Middle frontal gyrus (tissue), 1 donor: ENCODE results near the gene GRB10.
"Not testable (repeated sequence)": the region's sequence is repeated elsewhere in the genome, so short reads cannot be mapped to it uniquely, and the experiment has no call there.

Experiments used
- DNase-seq: peaks from one replicate; pipeline ENCODE4 v3.0.0-alpha.2; 2015; ENCODE audit warnings: low spot score; ENCODE audit errors: extremely low spot score

The GRB10 gene

DNA sequence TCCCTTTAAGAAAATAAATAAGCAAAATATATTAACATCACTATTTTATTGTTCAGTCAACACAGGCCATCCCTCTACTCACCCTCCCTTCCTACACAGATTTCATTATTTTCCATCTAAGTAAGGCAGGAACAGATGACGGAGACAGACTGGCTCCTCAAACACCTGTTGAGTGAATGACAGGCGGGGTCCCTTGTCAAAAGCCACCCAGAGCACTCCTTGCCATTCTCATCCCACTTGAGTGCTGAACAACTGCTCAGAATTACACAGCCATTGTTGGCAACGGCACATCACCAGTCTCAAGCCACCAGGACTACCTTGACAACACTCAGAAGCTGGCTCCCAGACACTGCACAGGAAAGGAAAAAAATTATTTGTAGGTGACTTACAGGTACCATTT lies 3.3 kb downstream of the GRB10 start:
- no peak for DNase-seq

DNA sequence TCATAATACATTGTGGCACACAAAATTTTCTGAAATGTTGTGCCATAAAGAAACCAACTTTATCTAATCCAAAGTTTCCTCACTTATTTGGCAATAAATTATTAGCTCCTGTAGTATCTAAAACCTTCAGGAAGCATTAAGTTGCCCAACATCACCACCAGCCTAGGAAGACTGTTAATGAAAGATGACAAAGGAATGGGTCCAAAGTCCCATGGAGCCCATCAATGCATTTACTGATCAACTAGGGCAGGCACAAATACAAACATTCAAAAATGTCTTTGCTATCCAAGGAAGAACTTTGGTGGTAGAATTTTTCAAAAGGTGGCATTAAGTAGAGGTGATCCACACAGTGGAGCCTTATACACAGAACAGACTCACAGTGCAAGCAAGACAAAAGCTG lies 4.5 kb downstream of the GRB10 start:
- no peak for DNase-seq

DNA sequence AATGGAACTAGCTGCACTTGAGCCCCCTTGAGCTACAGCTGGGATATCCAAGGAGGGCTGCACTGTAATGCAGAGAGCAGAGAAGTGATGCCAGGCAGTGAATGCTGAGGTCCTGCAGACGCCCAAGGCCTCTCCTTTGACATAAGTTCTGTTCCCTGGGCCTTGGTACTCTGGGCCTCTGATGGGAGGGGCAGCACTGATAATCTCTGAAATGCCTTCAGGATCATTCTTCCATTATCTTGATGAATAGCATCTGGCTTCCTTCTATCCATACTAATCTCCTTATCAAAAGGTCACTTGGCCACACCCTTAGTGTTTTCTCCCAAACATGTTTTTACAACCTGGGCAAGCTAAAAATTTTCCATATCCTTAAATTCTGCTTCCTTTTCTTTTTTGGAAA lies 6.9 kb downstream of the GRB10 start:
- DNase-seq, result no peak

DNA sequence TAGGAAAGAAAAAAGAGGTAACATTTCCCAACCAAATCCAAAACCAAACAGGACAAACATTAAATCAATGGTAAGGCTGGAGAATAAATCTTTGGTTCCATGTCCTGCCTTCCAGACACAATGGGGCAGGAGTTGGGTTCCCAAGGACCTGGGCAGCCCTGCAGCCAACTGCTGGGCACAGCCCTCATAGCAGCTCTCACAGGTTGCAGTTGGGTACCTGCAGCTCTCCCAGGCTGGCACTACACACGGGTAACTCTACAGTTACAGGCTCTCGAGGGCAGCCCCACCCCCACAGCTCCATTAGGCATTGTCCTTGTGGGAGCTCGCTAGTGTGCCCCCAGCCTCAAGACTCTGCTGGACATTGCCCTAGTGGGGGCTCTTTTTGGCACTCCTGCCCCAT lies 7.5 kb downstream of the GRB10 start:
- no peak for DNase-seq

DNA sequence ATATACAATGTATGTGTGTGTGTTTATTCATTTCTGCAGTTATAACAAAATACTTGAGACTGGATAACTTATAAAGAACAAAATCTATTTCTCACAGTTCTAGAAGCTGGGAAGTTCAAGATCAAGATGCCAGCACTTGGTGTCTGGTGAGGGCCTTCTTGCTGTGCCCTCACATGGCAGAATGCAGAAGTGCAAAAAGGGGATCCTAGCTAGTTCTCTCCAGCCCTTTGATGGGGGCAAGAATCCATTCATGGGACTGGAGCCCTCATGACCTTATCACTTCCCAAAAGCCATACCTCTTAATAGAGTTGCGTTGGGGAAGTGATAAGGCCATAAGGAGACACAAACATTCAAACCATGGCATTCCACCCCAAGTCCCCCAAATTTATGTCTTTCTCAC lies 8.4 kb downstream of the GRB10 start:
- DNase-seq, result no peak

DNA sequence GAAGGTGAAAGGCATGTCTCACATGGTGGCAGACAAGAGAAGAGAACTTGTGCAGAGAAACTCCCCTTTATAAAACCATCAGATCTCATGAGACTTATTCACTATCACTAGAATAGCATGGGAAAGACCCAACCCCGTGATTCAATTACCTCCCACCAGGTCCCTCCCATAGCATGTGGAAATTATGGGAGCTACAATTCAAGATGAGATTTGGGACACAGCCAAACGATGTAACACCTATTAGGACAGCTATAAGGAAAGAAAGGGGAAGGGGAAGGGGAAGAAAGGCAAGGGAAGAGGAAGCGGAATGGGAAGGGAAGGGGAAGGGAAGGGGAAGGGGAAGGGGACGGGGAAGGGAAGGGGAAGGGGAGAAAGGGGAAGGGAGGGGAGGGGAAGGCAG lies 9.6 kb downstream of the GRB10 start:
- DNase-seq, result not testable (repeated sequence)

DNA sequence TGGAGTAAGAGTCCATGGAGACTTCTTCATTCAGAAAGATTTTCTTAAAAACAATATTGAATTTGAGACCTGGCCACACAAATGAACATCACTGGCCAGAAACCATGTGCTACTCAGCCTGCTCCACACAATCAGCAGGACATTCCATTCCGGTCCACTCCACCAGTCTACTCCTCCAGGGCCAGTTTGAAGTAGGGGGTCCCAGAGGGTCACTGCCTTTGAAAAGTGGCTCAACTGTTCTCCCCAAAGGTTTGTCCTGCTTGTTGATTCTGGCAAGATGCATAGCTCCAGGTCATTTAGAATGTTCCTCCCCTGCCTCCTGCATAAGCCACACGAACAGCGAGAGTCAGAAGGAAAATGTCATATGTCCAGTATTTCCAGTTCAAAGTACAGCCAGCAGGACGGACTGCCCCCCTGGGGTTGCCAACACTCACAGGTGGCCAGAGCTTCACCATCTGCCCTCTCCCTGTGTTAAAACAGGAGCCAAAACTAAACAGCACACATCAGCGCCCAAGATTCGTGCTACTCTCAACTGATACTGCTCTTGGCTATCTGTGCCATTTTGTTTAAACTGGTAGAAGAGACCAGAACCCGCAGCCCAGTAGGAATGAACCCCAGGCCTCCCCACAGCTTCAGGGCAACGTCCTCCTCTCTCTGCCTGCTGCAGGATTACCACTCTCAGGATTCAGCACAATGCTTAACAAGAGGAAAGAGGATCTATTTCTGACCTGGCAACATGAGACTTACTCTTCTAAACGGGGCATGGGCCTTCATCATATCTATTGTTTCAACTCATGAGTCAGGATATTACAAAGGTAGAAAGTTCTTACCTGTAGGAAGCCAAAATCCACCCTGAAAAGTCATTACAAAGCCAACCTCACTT lies 11.3 kb downstream of the GRB10 start:
- DNase-seq, result no peak

DNA sequence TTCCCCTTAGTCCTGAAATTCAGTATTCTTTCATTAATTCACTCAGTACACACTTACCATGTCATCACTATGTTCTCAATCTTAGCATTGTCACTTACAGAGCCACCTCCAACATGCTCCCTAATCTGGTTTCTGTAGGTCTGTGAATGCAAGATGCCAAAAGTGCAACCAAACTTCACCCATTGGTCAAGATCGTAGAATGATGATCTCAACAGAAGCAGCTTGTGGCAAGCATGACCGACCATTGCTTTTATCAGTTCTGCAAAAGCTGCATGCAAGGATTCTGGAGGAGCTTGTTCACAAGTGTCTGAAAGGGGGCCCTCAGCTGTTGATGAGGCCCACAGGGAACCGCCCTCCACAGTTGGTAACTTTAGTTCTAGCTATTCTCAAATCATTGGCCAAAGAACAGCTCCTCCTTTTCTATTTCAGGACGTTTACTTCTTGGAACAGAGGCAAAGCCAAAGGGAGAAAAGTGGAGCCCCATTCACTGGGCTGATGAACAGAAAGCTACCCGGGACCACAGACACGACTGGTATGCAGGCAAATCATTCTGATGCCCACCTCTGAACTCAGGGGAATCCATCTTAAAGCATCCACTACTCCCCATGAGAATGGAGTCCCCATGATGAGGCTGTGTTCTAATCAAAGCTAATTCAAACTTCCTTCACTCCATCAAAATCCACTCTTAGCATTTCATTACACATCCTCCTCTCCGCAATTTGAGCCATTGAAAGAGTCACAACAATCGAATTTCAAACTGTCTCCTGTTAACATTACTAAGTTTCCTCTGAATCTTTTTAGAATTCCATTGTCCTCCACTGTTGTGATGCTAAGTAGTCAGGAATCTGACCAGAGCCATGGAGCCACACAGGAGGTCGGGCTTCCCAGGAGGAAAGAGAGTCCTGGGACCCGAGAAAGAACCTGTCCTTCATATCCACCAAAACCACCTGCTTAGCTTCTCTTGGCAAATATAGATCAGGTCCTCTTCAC lies 13.9 kb downstream of the GRB10 start:
- DNase-seq, result no peak

DNA sequence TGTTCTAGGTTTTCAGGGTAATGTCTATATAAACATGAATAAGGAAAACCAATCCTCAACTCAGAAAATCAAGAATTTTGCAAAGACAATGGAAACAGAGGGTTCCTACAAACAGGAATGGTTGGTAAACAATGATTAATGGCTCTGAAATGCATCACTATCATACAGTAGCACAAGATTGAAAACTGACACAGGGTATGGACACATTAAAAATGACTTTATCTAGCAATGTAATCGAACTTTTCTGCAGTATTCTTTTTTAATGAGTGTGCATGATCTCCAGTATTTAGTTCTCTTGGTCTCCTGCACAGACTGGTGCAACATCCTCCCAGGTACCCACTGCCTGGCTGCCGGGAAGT lies 15.9 kb downstream of the GRB10 start:
- DNase-seq, result no peak

DNA sequence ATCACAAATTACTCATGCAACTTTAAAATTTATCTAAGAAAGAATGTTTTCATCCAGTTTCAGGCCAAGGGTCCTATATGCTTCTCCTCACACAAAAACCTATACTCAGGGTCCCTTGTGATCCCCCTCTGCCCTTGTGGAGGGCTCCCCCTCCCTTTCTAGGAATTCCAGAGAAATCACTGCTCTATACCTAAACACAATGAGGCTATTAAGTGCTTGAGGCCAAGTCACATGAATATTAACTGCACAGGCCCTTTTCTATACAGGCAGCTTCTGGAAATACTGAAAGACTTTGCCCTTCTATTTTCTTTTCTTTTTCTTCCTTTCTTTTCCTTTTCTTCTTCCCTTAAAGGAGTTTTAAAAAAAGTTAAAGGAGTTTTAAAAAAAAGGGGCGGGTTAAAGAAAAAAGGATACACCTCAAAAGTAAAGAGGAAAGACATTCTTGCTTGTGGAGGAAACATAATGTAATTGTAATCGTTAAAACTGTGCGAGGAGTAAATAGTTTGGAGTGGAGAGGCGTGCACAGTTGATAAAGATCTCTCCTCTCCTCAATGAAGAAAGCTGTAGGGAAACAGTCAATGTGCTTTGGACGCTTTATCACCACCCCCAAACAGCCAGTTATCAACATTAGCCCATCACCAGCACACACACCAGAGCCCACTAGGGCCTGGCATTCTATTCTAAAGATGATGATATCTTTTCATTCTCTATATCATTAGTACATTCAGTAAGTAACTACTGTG lies 16.4 kb downstream of the GRB10 start:
- DNase-seq, result no peak

DNA sequence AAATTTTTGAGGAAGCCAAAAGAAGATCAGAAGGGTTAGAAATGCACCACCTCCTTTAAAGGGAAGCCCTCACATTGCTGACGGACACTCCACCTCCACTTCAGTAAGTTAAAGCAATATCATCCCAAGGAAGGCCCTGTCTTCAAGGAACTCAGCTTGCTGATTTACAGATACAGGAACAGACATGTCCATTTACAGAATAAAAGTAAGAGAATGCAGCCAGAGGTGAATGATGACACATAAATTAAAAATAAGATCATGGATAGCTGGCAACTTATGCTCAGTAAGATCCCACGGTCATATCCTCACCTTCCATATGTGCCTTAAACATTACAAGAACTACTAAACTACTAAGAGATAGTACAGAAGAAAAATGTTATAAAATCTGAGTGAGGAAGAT lies 20.4 kb downstream of the GRB10 start:
- DNase-seq, result no peak

DNA sequence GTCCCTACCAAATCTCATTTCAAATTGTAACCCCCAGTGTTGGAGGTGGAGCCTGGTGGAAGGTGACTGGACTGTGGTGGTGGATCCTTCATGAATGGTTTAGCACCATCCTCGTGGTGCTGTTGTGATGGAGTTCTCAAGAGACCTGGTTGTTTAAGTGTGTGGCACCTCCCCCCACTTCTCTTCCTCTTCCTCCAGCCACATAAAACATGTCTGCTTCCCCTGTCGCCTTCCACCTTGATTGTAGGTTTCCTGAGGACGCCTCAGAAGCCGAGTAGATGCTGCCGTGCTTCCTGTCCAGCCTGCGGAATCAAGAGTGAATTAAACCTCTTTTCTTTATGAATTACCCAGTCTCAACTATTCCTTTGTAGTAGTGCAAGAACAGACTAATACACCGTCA lies 21.0 kb downstream of the GRB10 start:
- no peak for DNase-seq

DNA sequence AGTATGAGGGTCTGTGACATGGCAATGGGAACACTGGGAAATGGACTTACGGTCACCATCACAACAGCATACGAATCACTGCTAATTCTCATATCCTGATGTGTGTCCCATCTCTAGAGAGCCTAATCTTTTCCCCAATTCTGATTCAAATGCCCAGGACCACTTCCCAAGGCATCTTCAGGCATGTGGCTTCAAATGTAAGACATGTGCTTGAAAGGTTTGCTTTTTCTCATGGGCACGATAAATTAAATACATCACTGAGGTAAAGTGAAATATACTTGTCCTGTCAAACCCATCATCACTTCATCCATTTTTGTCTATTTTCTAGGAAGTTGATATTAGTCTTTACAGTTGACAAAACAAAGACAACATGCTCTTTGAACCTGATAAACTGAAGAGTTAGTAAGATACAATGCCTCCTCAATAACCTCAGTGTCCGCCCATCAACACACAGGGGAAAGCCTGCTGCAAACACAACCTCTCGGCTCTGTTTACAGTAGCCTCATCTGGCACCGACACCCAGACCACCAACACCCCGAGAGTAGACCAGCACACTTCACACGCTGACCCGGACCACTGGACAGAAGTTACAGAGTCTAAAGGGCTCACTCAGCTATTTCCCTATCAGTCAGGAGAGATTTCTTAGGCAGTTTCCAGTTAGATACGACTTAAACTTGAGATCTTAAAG lies 24.8 kb downstream of the GRB10 start:
- no peak for DNase-seq

DNA sequence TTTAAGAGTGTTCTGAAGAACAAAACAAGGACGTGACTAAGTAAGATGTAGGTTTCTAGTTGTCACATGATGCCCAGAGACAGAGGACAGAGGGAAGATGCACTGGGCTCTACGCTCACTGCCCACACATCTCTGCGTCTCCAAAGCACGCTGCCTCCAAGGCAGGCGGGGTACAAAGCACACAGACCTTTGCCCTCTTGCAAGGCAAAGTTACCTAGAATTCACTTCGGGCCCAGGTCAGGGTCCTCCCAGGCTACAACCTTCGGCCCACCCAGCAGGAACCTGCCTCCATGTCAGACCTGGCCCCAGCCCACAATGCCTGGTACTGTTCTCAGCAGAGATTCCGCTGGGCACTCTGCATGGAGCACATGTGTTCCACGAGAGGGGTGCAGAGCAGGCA lies 26.5 kb downstream of the GRB10 start:
- no peak for DNase-seq

DNA sequence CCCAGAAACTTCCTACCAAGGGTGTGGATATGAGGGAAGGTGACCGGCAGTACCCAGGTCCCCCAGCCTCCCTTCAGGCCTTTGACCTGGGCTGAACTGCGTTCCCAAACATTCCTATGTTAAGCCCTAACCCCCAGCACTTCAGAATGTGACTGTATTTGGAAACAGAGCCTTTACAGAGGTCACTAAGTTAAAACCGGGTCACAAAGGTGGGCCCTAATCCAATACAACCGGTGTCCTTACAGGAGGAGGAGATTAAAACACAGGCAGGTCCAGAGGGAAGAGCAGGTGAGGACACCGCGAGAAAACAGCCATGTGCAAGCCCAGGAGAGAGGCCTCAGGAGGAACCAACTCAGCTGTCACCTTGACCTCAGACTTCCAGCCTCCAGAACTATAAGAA lies 28.0 kb downstream of the GRB10 start:
- DNase-seq, result no peak

DNA sequence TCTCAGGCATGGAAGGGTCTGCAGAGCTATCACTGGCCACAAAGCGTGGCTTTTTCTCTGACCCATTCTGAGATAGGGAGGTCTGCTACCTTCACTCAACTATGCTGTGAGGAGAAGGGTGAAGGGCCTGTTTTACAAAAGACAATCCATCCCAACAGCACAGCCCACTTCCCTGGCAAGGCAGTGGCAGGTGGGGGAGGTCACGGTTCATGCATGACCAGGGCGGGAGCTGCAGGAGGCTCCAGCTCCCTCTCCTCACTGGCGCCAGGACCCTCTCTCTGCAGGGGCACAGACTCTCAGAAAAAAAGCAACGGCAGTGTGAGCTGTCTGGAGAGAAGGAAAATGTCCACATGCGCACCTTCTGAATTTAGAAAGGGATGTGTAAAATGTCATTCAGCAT lies 28.5 kb downstream of the GRB10 start:
- DNase-seq, result no peak

DNA sequence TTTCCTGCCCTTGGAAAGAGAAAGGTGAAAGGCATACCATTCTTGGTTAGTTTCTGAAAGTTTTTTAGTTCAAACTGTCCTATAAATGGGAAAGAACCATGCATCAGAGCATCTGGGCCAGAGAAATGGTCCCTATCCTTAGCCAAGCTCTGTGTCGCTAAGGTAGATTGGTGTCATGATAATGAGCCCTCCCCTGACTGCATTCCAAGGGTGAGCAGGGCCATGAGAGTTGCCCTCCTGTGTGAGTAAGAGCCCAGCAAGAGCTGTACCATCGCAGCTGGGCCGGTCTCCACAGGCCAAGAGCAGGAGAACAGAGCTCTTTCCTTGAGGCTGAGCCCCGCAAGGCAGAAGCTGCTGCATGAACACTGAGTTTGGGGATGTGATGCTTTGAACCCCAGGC lies 30.3 kb downstream of the GRB10 start:
- no peak for DNase-seq

DNA sequence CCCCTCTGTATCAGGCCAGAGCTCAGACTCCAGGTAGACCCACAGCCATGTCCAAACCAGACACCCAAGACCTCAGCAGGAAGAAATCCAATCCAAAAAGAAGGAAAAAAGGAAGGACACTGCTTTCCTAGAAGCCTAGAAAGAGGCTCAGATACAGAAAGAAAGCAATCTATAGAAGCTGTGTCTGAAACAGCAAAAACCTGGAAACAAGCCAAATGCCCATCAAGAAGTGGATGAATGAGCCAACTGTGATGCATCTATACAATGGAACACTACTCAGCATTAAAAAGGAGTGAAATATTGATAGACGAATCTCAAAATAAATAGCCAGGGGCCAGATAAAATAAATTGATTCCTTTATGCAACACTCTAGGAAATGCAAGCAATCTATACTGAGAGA lies 31.6 kb downstream of the GRB10 start:
- DNase-seq, result no peak

DNA sequence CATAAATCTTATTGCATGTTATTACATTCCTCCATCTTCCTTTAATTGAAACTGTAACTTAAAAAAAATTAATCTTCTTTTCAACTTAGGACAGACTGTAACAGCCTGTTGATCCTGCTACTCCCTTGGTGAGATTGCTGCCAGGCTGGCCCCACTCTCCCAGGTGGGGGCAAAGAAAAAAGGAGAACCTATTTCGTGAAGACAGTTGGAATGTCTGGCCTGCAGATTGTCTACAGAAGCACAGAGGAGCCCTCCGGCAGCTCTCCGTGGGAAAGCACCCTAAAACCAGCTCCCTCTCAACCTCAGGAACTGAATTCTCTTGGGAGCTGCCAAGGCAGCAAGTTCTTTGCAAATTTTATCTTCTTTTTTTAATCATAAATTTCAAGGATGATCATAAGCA lies 32.8 kb downstream of the GRB10 start:
- DNase-seq, result no peak

DNA sequence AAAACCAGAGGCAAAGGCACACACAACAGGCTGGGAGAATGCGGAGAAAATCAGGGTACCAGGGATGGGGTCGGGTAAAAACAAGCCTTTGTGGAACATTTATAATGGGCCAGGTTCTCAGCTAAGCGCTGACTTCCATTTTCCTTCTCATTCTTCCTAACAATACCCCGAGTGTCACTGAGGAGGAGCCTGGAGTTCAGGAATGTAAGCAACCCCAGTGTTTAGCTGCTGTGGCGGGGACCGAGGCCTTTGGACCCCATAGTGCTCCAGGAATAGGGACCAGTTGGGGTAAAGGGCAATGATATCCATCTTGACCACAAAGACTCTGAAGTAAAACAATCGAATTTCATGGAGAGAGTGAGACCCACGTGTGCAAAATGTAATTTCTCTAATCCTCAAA lies 34.2 kb downstream of the GRB10 start:
- no peak for DNase-seq

DNA sequence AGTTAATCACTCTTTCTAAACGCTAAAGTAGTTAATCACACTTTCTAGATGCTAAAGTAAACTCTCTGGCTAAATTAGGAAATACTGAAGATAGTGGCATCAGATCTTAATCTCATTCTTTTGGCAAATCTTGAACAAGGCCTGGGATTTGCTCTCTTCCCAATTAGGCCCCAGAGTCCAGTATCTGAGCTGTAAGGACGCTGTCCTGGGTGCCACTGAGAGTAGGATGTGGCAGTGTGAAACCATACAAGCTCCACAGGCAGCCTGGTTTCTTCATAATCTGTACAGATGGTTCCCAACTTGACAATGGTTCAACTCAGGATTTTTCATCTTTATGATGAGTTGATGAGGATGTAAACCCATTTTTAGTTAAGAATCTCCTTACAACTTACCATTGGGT lies 36.9 kb downstream of the GRB10 start:
- DNase-seq, result no peak
